Kasumi-1 (cell line): ENCODE results near the gene CDK7.
"Not testable (repeated sequence)": the region's sequence is repeated elsewhere in the genome, so short reads cannot be mapped to it uniquely, and the experiment has no call there.

Experiments
- DNase-seq, 2 experiments: peaks; one replicate each; lab custom pipeline; 2025; lab: John Stamatoyannopoulos, UW

CDK7 gene

GRCh38 chr5:69237877-69238276 is 3.2 kb downstream of the CDK7 start:
- DNase-seq = no peak

- no peak for DNase-seq
These were observed 4.1 kb downstream of the CDK7 start for GRCh38 chr5:69238760-69239251.

DNA sequence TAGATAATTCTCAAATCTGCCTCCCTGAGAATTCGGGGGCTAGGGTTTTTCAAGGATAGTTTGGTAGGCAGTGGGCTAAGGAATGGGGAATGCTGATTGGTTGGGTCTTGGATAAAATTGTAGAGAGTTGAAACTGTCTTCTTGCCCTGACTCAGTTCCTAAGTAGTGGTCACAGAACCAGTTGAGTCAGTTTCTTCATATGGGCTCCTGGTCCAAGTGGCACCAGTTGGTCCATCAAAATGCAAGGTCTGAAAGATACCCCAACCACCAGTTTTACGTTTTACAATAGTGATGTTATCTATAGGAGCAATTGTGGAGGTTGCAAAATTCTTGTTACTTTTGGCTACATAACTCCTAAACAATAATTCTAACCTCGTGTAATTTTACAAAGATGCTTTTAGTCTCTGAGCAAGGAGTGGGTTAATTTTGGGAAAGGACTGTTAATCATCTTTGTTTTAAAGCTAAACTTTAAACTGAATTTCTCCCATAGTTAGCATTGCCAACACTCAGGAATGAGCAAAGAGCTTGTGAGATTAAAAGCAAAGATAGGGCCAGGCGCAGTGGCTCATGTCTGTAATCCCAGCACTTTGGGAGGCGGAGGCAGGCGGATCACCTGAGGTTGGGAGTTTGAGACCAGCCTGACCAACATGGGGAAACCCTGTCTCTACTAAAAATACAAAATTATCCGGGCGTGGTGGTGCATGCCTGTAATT is 7.7 kb downstream of the CDK7 start:
- no peak for DNase-seq

DNA sequence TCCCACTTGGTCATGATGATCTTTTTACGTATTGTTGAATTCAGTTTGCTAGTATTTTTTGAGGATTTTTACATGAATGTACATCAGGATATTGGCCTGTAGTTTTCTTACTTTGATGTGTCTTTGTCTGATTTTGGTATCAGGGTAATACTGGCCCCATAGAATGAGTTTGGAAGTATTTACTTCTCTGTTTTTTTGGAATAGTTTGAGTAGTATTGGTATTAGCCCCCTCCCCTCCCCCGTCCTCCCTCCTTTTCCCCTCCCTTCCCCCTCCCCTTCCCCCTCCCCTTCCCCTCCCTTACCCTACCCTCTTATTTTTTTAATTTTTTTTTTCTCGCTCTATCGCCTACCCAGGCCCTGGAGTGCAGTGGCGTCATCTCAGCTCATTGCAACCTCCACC is 10.3 kb downstream of the CDK7 start:
- no peak for DNase-seq

GRCh38 chr5:69248019-69248418 is 13.3 kb downstream of the CDK7 start:
- no peak for DNase-seq

DNA sequence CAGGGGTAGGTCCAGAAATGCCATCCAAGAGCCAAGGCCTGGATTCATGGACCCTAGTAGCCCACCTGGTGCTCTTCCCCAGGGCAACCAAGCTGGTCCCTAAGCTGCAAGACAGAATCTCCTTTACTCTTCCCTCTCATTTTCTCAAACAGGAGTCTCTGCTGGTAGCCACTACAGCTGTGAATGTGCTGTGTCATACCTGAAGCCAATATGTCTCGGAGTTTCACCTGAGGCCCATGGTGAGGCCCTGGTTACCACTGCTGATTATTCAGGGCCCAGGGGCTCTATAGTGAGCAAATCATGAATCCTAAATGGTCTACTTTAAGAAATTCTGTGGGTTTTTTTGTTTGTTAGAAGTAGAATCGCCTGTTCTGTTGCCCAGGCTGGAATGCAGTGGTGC is 15.9 kb downstream of the CDK7 start:
- DNase-seq = no peak

DNA sequence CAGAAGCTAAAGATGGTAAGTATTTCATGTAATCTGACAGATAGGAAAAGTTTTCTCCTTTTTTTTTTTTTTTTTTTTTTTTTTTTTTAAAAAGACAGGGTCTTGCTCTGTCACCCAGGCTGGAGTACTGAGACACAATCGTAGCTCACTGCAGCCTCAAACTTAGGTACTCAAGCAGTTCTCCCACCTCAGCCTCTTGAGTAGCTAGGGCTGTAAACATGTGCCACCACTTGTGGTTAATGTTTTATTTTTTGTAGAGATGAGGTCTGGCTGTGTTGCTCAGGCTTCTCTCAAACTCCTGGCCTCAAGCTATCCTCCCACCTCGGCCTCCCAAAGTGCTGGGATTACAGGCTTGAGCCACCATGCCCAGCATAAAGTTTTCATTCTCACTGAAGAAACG is 17.8 kb downstream of the CDK7 start:
- no peak for DNase-seq

DNA sequence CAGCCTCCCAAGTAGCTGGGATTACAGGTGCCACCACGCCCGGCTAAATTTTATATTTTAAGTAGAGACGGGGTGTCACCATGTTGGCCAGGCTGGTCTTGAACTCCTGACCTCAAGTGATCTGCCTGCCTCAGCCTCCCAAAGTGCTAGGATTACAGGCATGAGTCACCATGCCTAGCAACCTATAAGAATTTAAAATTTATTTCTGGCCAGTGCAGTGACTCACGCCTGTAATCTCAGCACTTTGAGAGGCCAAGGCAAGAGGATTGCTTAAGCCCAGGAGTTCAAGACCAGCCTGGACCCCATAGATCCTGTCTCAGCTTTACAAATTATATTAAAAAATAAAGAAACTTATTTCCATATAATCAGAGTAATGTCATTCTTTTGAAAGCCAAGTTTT is 21.3 kb downstream of the CDK7 start:
- not testable (repeated sequence) for DNase-seq

GRCh38 chr5:69257577-69257976 is 22.9 kb downstream of the CDK7 start:
- no peak for DNase-seq

GRCh38 chr5:69261034-69261433 is 26.3 kb downstream of the CDK7 start:
- no peak for DNase-seq

DNA sequence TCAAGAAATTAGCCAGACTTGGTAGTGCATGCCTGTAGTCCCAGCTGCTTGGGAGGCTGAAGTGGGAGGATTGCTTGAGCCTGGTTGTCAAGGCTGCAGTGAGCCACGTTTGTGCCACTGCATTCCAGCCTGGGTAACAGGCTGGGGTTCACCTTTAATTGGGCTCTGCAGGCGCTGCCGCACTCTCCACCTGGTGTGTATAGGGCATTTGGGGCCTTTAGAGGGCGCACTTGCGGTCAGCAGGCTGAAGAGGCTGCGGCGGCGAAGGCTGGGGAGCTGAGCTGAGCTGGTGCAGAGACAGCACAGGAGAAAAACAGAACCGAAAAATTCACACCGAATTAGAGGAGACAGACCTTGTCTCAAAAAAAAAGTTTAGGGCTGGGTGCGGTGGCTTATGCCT is 31.2 kb downstream of the CDK7 start:
- DNase-seq = no peak

DNA sequence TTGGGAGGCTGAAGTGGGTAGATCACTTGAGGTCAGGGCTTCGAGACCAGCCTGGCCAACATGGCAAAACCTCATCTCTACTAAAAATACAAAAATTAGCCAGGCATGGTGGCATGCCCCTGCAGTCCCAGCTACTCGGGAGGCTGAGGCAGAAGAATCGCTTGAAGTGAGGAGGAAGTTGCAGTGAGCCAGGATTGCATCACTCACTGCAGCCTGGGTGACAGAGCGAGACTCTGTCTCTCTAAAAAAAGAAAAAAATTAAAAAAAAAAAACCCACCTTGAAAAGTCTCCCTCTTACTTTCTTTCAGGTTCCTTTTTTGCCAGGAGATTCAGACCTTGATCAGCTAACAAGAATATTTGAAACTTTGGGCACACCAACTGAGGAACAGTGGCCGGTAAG is 34.2 kb downstream of the CDK7 start:
- peak in 1 of 2 experiments; percentile 14 for DNase-seq

DNA sequence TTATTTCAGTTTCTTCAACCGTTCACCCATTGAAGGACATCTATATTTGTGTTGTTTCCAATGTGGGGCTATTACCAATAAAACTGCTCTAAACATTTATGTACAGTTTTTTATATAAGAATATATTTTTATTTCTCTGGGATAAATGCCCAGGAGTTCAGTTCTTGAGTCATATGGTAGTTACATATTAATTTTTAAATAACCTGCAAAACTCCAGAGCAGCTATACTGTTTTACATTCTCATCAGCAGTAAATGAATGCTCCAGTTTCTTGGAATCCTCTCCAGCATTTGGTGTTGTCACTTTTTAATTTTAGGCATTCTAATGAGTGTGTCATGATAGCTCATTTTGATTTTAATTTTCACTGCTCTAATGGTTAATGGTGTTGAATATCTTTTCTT is 36.2 kb downstream of the CDK7 start:
- no peak for DNase-seq

DNA sequence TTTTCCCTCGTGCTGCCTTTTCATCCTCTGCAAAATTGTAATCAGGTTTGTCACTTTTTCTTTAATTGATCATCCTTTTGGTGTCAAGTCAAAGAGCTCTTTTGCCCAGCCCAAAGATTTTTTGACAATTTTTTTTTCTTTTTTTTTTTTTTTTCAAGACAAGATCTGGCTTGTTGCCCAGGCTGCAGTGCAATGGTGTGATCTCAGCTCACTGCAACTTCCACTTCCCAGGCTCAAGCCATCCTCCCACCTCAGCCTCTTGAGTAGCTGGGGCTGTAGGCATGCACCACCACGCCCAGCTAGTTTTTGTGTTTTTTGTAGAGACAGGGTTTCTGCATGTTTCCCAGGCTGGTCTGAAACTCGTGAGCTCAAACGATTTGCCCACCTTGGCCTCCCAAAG is 36.7 kb downstream of the CDK7 start:
- peak; percentile 19 to 34 for DNase-seq

DNA sequence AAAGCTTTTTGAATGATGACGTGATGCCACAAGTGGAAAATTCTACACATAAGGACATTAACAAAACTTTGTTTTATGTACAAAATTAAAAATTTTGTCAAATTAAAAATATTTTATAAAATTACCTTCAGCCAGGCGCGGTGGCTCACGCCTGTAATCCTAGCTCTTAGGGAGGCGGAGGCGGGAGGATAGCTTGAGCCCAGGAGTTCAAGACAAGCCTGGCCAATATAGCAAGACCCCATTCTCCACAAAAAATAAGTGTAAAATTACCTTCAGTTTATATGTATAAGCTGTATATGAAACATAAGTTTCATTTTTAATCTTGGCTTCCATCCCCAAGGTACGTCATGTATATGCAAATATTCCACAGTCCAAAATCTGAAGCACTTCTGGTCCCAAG is 40.9 kb downstream of the CDK7 start:
- DNase-seq = no peak

GRCh38 chr5:69276422-69277174 is 41.9 kb downstream of the CDK7 start:
- no peak for DNase-seq

DNA sequence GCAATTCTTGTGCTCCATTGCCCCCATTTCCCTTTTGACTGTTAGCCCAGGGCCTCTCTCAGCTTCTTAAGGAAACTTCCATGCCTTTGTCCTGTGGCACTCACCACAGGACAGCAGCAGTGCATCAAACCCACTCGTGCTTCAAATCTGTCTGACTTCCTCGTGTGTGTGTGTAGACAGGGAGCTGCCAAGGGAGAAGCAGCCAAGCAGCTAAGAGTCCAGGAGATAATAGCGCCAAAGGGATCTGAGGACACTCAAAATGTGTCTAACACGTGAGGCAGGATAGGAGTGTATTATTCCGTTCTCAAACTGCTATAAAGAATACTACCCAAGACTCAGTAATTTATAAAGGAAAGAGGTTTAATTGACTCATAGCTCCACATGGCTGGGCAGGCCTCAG is 44.8 kb downstream of the CDK7 start:
- DNase-seq = no peak

DNA sequence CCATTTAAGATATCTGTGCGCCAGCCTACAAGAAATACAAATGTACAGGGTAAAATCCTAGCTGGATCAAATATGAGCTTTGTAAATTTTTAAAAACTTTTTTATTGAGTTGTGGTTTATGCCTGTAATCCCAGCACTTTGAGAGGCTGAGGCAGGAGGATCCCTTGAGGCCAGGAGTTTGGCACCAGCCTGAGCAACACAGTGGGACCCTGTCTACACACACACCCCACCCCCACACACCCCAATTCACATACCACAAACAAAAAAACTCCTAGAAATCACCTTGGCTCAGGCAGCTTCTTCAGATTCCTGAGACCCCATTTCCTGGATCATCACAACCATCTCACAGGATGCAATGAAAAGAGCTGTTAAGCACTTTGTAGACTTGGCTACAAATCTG is 46.4 kb downstream of the CDK7 start:
- DNase-seq = no peak

DNA sequence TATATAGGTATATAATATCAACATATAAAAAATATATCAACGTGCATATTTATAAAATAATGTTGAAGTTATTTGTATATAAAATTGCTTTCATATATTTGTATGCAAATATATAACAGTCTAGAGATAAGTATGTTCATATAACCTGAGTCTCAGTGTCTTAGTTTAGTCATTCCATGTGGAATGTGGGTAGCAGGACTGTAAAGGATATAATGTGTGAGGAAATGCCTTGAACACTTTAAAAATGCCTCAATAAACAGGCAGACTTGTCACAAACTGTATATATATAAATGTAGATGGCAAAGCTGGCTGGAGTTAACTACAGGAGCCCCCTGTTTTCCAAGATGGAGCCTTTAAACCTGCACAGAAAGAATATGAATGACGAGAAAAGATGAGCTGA is 49.5 kb downstream of the CDK7 start:
- DNase-seq = no peak

GRCh38 chr5:69285448-69286116 is 50.9 kb downstream of the CDK7 start:
- DNase-seq = no peak

DNA sequence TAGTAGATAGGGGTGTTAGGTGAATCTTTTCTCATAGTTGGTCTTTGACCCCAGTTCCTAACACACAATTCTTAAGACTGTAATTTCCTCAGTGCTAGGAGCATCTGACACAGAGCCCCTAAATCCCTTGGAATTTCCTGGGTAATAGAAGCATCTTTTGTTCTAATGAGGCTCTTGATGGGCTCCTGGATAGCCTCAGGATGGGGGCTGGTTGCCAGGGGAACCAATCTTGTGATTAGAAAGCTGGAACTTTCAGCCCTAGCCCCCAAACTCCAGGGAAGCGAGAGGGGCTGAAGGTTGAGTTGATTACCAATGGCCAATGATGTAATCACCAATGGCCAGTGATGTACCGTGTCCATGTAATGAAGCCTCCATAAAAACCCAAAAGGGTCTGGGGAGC is 53.4 kb downstream of the CDK7 start:
- DNase-seq = no peak

DNA sequence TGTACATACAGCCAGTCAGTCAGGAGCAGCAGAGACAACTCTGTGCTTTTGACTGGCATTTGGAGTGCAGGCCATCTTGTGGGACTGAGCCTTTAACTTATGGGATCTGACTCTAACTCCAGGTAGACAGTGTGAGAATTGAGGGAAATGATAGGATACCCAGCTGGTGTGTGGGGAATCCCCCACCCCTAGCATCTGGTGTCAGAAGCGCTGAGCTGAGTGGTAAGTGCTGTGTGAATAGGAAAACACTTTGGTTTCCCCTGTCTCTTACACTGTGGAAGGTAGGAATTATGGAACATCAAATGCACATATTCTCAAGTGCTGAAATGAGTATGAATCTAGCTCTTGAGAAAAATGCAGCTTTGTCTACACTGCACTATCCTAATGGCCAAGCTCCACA is 54.0 kb downstream of the CDK7 start:
- no peak for DNase-seq

DNA sequence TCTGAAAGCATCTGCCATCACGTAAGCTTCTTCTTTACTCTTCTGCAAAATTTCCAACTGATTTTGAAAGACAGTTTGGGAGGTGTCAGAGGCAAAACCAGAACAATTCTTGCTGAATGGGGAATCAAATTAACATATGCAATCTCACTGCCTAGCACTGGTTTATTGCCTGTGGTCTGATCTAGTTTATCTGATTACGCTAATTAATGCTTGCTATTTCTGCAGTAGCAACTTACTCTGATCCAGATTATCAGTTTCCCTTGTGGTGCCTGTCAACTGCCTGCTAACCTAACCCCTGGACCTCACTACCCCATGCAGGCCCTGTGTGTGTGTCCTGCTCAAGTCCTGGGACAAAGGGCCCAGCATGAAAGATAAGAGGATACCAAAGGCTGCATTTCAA is 57.6 kb downstream of the CDK7 start:
- DNase-seq = no peak
